ENCODE measurements around the gene CBX8.

DNA sequence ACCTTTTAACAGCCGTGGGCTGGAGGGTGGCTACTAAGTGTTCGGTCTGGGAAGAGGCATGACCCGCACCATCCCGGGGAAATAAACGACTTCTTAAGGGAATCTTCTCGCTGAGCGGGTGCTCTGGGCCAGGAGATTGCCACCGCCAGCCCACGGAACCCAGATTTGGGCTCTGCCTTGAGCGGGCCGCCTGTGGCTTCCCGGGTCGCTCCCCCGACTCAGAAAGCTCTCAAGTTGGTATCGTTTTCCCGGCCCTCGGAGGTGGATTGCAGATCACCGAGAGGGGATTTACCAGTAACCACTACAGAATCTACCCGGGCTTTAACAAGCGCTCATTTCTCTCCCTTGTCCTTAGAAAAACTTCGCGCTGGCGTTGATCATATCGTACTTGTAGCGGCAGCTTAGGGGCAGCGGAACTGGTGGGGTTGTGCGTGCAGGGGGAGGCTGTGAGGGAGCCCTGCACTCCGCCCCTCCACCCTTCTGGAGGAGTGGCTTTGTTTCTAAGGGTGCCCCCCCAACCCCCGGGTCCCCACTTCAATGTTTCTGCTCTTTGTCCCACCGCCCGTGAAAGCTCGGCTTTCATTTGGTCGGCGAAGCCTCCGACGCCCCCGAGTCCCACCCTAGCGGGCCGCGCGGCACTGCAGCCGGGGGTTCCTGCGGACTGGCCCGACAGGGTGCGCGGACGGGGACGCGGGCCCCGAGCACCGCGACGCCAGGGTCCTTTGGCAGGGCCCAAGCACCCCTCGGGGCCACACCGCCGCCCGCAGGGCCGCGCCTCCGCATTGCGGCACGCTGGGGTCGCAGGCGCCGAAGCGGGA is 46.0 kb upstream of the CBX8 start:
- TF ChIP-seq RAD21 (IDR thresholded peaks at IDR 0.05 in 1 of 2, conservative IDR thresholded peaks at IDR 0.05 in 1 of 2; ENCODE audit: low read depth in 2 of 2, low read length in 2 of 2) (no peak), RBBP5 (IDR thresholded peaks at IDR 0.05; ENCODE audit: borderline replicate concordance, low read depth, low read length) (no peak), CTCF (IDR thresholded peaks at IDR 0.05; ENCODE audit: control extremely low read depth in 1 of 3, insufficient read depth in 1 of 3, low read depth in 1 of 3, low read length in 3 of 3) (no peak), POLR2A (IDR thresholded peaks at IDR 0.05; ENCODE audit: control extremely low read depth in 1 of 2, low read depth in 2 of 2, low read length in 2 of 2) (no peak), SUZ12 (IDR thresholded peaks at IDR 0.05; ENCODE audit: low read length) (peak; percentile 95), BCL11A (IDR thresholded peaks at IDR 0.05; ENCODE audit: low read depth in 2 of 2, low read length in 2 of 2) (no peak), SP1 (IDR thresholded peaks at IDR 0.05; ENCODE audit: low read depth, low read length) (no peak), USF2 (IDR thresholded peaks at IDR 0.05; ENCODE audit: low read length) (no peak), PHF8 (conservative IDR thresholded peaks at IDR 0.05; ENCODE audit: low read depth, low read length) (no peak)

All from H1 (cell line).